Measurements from ENCODE around the gene MARK4. TPM values are rescaled to one million over a fixed set of nuclear protein-coding genes. Genes with fewer than 3 reads are reported as not detected.

Gene MARK4
- total RNA-seq, 1 donor: 9.8 TPM

DNA sequence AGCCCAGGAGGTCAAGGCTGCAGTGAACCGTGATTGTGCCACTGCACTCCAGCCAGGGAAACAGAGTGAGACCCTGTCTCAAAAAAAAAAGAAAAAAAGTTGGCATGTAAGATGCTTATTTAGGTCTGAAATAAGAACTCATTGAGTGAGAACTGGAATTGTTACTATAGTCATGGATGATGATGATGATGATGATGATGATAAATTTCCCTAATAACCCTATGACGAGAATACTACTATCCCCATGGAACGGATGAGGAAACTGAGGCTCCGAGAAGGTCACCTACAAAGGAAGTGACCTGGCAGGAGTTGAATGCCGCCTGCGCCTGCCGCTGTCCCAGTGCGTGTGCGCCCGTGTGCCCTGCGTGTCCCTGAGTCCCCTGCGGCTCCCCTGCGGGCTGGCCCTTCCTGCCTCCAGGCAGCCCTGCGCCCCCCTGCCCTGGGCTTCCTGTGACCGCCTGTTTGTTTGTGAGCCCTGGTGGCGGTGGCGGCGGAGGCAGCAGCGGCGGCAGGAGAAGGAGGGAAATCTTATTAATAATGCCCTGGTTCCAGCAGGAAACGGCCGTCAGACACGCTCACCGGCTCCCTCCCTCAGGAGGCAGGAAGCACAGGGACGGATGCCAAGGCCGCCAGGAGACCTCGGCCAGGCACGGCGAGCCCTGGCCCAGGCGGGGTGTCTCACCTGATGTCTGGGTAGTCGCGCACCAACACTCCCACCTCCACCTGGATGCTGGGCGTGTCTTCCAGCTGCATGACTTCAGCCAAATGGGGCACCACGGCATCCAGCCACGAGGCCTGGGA, 35.5 kb upstream of the MARK4 start:
- TF ChIP-seq, protein P1, sequence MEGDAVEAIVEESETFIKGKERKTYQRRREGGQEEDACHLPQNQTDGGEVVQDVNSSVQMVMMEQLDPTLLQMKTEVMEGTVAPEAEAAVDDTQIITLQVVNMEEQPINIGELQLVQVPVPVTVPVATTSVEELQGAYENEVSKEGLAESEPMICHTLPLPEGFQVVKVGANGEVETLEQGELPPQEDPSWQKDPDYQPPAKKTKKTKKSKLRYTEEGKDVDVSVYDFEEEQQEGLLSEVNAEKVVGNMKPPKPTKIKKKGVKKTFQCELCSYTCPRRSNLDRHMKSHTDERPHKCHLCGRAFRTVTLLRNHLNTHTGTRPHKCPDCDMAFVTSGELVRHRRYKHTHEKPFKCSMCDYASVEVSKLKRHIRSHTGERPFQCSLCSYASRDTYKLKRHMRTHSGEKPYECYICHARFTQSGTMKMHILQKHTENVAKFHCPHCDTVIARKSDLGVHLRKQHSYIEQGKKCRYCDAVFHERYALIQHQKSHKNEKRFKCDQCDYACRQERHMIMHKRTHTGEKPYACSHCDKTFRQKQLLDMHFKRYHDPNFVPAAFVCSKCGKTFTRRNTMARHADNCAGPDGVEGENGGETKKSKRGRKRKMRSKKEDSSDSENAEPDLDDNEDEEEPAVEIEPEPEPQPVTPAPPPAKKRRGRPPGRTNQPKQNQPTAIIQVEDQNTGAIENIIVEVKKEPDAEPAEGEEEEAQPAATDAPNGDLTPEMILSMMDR (IDR thresholded peaks at IDR 0.05; ENCODE audit: insufficient read depth, low read length): no peak
- no peak overlapping the region for H3K4me3 ChIP-seq (ENCODE audit: low read depth, low read length)
- DNase-seq (ENCODE audit: low read depth): no peak

DNA sequence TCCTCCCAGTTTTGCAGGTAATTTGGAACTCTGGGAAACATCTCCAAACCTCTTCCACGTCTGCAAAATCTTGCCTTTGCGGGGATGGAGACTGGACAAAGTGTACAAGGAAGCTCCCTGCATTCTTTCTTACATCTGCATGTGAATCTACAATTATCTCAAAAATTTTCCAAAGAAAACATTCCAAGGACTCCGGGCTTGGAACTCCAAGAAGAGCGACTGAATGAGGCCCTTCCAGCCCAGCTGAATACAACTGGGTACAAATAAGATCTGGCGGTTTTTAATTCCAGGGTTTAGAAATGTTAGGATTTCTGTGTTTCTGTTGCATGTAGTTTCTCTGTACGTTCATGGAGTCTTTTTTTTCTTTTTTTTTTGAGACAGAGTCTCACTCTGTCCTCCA, 34.4 kb upstream of the MARK4 start:
- peak; percentile 58 for DNase-seq (ENCODE audit: low read depth)
- TF ChIP-seq, protein P1 (IDR thresholded peaks at IDR 0.05; ENCODE audit: insufficient read depth, low read length): no peak

DNA sequence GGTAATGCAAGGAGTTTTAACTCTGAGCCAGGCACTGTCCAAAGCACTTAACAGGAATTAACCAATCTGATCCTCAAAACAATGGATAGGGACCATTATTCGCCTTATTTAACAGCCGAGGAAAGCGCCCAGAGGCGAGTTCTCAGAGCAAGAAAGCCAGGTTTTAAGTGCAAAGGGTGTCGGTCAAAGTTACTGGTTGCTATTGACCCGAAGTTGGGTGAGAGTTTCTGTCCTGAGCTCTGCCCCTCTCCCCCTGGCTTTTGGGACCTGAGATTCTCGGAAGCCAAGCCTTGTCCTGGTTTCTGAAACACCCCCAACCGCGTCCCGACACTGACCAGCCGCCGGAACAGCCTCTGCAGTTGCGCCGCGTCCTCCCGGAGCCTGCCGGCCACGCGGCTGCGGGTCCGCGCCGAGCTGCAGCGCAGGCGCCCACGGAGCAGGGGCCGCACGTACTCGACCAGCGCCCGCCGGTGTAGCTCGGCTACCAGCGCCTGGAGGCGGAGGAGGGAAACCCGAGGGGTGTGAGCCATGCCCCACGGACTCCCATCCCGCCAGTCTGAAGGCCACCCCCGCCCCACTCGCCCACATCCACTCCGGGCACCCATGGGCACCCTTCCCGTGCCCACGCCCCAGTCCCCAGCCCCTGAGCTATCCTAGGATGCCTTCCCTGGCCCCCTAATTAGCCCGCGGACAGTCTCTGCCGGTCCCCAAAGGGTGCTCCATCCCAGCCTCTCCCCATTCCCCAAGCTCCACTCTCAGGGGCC, 33.7 kb upstream of the MARK4 start:
- TF ChIP-seq, protein P1 (IDR thresholded peaks at IDR 0.05; ENCODE audit: insufficient read depth, low read length): no peak
- H3K4me3 ChIP-seq (ENCODE audit: low read depth, low read length): peak overlapping the region; percentile 3
- DNase-seq (ENCODE audit: low read depth): no peak

More for the DNA sequence above, 34.4 kb upstream of the MARK4 start:
- H3K4me3 ChIP-seq (ENCODE audit: low read depth, low read length): no peak overlapping the region

DNA sequence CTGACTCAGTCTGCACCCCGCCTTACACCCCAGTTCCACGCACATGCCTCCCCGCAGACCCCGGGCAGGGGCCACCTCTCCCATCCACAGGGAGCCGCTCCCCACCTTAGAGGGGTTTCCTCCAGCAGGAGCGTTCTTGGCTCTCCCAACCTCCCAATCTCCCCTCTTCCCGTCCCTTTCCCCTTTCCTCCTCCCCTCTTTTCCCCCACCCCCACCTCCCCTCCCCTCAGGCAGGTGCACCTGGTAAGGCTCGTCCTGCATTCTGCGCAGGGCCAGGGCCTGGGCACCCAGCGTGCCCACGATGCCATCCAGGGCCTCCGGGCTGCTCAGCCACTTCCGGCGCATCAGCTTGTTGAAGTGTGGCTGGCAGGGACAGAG, 33.1 kb upstream of the MARK4 start:
- H3K4me3 ChIP-seq (ENCODE audit: low read depth, low read length): no peak overlapping the region
- DNase-seq (ENCODE audit: low read depth): no peak
- TF ChIP-seq, protein P1 (IDR thresholded peaks at IDR 0.05; ENCODE audit: insufficient read depth, low read length): no peak

DNA sequence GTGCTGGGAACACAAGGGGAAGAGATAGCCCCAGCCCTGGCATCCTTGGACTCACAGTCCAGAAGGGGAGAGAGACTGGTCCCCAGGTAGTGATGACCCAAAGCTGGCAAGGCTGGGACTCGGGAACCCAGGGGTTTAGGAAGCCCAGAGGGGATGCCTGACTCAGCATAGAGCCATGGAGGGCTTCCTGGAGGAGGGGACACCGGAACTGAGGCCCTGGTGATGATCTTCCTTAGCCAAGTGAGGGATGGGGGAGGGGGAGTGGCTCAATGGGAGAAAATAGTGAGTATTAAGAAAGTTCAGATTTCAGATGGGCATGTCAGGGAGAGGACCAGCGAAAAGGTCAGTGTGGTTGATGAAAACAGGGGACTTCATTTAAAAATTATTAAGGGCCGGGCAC, 32.6 kb upstream of the MARK4 start:
- no peak overlapping the region for H3K4me3 ChIP-seq (ENCODE audit: low read depth, low read length)
- TF ChIP-seq, protein P1 (IDR thresholded peaks at IDR 0.05; ENCODE audit: insufficient read depth, low read length): no peak
- DNase-seq (ENCODE audit: low read depth): no peak

DNA sequence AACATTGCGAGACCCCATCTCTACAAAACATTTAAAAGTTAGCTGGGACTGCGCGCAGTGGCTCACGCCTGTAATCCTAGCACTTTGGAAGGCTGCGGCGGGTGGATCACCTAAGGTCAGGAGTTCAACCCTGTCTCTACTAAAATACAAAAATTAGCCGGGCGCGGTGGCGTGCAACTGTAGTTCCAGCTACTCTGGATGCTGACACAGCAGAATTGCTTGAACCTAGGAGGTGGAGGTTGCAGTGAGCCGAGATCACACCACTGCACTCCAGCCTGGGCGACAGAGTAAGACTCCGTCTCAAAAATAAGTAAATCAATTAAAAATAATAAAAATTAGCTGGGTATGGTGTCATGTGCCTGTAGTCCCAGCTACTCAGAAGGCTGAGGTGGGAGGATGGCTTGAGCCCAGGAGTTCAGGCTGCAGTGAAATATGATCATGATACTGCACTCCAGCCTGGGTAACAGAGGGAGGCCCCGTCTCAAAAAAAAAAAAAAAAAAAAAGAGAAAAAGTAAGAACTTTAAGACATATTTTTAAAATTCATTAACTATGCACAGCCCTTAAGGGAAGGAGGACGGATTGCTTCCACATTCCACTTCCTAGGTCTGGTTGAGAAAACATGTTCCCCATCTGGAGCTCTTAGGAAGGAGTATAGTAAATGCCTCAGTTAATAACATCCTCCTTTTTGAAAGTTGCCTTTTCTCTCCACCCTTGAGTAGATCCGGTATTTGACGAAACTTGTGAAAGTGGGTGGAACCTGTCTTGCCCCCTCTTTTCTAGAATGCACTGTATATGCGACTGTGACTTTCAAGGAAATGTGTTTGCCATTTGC, 31.9 kb upstream of the MARK4 start:
- no peak for DNase-seq (ENCODE audit: low read depth)
- TF ChIP-seq, protein P1 (IDR thresholded peaks at IDR 0.05; ENCODE audit: insufficient read depth, low read length): no peak
- no peak overlapping the region for H3K4me3 ChIP-seq (ENCODE audit: low read depth, low read length)

Measured in fibroblast of the aortic adventitia (primary cell).